22Rv1 (cell line): Measurements from ENCODE around the gene TMEM259.

Experiments used
- ZFX ChIP-seq: fragments of 450-650 bp; IDR thresholded peaks from 2 replicates; pipeline ENCODE4 v1.6.1; 2017; ENCODE audit warnings: antibody characterized with exemption, borderline replicate concordance
- TF ChIP-seq, protein P1 (sequence below): fragments of 450-650 bp; IDR thresholded peaks from 2 replicates; pipeline ENCODE4 v1.5.1; 2017; ENCODE audit warnings: mild to moderate bottlenecking

DNA sequence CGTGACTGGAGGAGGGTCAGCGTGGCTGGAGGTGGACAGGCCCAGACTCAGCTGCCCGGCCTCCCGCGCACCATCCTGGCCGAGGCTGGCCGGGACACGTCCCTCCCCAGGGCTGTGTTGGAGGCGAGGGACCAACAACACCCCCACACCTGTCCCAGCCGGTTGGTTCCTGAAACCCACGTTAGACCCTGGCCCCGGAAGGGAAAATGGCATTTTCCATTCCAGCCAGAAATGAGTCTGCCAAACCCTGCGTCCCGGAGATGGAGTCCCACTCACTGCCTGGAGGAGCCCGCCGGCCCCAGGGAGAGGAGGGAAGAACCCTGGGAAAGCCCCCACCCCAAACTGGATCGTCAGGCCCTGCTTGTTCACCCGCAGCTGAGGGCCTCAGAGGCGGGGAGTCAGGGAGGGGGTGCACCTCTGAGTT, 41.6 kb downstream of the TMEM259 start:
- TF ChIP-seq, protein P1, sequence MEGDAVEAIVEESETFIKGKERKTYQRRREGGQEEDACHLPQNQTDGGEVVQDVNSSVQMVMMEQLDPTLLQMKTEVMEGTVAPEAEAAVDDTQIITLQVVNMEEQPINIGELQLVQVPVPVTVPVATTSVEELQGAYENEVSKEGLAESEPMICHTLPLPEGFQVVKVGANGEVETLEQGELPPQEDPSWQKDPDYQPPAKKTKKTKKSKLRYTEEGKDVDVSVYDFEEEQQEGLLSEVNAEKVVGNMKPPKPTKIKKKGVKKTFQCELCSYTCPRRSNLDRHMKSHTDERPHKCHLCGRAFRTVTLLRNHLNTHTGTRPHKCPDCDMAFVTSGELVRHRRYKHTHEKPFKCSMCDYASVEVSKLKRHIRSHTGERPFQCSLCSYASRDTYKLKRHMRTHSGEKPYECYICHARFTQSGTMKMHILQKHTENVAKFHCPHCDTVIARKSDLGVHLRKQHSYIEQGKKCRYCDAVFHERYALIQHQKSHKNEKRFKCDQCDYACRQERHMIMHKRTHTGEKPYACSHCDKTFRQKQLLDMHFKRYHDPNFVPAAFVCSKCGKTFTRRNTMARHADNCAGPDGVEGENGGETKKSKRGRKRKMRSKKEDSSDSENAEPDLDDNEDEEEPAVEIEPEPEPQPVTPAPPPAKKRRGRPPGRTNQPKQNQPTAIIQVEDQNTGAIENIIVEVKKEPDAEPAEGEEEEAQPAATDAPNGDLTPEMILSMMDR = no peak
- no peak for TF ChIP-seq ZFX
